Uterus (tissue), 2 donors: ENCODE results near the gene TMEM229B.

ENCODE experiments used
- POLR2A ChIP-seq, 2 donors: fragments of 450-650 bp; IDR thresholded peaks; one replicate each; pipeline ENCODE4 v1.6.1; 2016; ENCODE audit warnings: antibody characterized with exemption in 2 of 2, mild to moderate bottlenecking in 1 of 2, moderate library complexity in 1 of 2
- TF ChIP-seq, protein P1 (sequence below), 4 experiments: fragments of 200-600 bp in 2 of 4; fragments of 450-650 bp in 2 of 4; sonication (generic) in 2 of 4; IDR thresholded peaks; one replicate each; pipeline ENCODE4 v1.5.1; 2016 to 2019; ENCODE audit warnings: antibody characterized with exemption in 4 of 4, mild to moderate bottlenecking in 2 of 4, moderate library complexity in 1 of 4

- TF ChIP-seq, protein P1, sequence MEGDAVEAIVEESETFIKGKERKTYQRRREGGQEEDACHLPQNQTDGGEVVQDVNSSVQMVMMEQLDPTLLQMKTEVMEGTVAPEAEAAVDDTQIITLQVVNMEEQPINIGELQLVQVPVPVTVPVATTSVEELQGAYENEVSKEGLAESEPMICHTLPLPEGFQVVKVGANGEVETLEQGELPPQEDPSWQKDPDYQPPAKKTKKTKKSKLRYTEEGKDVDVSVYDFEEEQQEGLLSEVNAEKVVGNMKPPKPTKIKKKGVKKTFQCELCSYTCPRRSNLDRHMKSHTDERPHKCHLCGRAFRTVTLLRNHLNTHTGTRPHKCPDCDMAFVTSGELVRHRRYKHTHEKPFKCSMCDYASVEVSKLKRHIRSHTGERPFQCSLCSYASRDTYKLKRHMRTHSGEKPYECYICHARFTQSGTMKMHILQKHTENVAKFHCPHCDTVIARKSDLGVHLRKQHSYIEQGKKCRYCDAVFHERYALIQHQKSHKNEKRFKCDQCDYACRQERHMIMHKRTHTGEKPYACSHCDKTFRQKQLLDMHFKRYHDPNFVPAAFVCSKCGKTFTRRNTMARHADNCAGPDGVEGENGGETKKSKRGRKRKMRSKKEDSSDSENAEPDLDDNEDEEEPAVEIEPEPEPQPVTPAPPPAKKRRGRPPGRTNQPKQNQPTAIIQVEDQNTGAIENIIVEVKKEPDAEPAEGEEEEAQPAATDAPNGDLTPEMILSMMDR (IDR thresholded peaks at IDR 0.05) = no peak
- no peak for TF ChIP-seq POLR2A (IDR thresholded peaks at IDR 0.05)
These were observed 14.3 kb upstream of the TMEM229B start for GRCh38 chr14:67502867-67503266.
